WTC11 (cell line): ENCODE measurements around the gene ZNF438.

Source experiments
- CREM ChIP-seq: sonication (generic); formaldehyde crosslinking; IDR thresholded peaks from 2 replicates; pipeline ENCODE4 v1.8.1; 2022; ENCODE audit warnings: mild to moderate bottlenecking, missing genetic modification reagents, moderate library complexity
- FOXJ3 ChIP-seq: sonication (generic); formaldehyde crosslinking; IDR thresholded peaks from 2 replicates; pipeline ENCODE4 v1.9.0; 2021; ENCODE audit warnings: missing genetic modification reagents, mild to moderate bottlenecking, borderline replicate concordance
- JAZF1 ChIP-seq: fragments of 250-450 bp; sonication (Bioruptor Pico); IDR thresholded peaks from 2 replicates; pipeline ENCODE4 v1.9.0; 2021; ENCODE audit warnings: moderate library complexity, mild to moderate bottlenecking, inconsistent platforms
- OVOL2 ChIP-seq: fragments of 250-450 bp; sonication (Bioruptor Pico); IDR thresholded peaks from 2 replicates; pipeline ENCODE4 v1.9.0; 2021; ENCODE audit warnings: mild to moderate bottlenecking, borderline replicate concordance
- RORB ChIP-seq: fragments of 250-450 bp; sonication (Bioruptor Pico); IDR thresholded peaks from 2 replicates; pipeline ENCODE4 v1.9.0; 2021; ENCODE audit warnings: mild to moderate bottlenecking
- TP53 ChIP-seq: sonication (generic); formaldehyde crosslinking; IDR thresholded peaks from 2 replicates; pipeline ENCODE4 v1.8.1; 2023; ENCODE audit warnings: mild to moderate bottlenecking, missing genetic modification reagents
- ZNF263 ChIP-seq: sonication (generic); formaldehyde crosslinking; IDR thresholded peaks from 2 replicates; pipeline ENCODE4 v1.8.1; 2022; ENCODE audit warnings: low read depth, mild to moderate bottlenecking, moderate library complexity, missing genetic modification reagents
- TF ChIP-seq, protein P1 (sequence below): fragments of 200-600 bp; IDR thresholded peaks from 2 replicates; pipeline ENCODE4 v1.8.0; 2022; ENCODE audit warnings: antibody characterized with exemption
- TF ChIP-seq, protein P2 (sequence below): sonication (generic); formaldehyde crosslinking; IDR thresholded peaks from 2 replicates; pipeline ENCODE4 v1.8.1; 2023; ENCODE audit warnings: mild to moderate bottlenecking, missing genetic modification reagents, moderate library complexity
- TF ChIP-seq, protein P3 (sequence below): sonication (generic); formaldehyde crosslinking; IDR thresholded peaks from 2 replicates; pipeline ENCODE4 v1.8.0; 2022; ENCODE audit warnings: mild to moderate bottlenecking, missing genetic modification reagents

DNA sequence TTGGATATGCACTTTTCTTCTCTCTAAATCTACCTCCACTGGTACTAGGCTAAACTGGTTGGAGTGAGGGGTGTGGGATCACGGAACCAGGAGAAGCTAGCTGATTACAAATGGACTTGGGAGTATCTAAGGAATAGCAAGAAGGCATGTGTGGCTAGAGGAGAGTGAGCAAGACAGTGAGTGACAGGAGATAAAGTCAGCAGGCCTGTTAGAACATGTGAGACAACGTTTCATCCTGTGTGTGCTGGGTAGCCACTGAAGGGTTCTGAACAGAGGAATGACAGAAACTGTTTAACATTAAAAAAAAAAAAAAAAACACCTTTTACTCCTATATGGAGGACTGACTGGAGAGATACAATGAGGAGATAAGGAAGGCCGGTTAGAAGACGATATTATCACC, 51.7 kb downstream of the ZNF438 start:
- TF ChIP-seq, protein P1, sequence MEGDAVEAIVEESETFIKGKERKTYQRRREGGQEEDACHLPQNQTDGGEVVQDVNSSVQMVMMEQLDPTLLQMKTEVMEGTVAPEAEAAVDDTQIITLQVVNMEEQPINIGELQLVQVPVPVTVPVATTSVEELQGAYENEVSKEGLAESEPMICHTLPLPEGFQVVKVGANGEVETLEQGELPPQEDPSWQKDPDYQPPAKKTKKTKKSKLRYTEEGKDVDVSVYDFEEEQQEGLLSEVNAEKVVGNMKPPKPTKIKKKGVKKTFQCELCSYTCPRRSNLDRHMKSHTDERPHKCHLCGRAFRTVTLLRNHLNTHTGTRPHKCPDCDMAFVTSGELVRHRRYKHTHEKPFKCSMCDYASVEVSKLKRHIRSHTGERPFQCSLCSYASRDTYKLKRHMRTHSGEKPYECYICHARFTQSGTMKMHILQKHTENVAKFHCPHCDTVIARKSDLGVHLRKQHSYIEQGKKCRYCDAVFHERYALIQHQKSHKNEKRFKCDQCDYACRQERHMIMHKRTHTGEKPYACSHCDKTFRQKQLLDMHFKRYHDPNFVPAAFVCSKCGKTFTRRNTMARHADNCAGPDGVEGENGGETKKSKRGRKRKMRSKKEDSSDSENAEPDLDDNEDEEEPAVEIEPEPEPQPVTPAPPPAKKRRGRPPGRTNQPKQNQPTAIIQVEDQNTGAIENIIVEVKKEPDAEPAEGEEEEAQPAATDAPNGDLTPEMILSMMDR: no peak
- no peak for TF ChIP-seq TP53 (CRISPR knock-in tag)
- TF ChIP-seq CREM (CRISPR knock-in tag): no peak
- TF ChIP-seq FOXJ3 (CRISPR knock-in tag): no peak
- no peak for TF ChIP-seq OVOL2
- TF ChIP-seq JAZF1 (CRISPR knock-in tag): no peak
- TF ChIP-seq, protein P2, sequence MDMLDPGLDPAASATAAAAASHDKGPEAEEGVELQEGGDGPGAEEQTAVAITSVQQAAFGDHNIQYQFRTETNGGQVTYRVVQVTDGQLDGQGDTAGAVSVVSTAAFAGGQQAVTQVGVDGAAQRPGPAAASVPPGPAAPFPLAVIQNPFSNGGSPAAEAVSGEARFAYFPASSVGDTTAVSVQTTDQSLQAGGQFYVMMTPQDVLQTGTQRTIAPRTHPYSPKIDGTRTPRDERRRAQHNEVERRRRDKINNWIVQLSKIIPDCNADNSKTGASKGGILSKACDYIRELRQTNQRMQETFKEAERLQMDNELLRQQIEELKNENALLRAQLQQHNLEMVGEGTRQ: no peak
- TF ChIP-seq, protein P3, sequence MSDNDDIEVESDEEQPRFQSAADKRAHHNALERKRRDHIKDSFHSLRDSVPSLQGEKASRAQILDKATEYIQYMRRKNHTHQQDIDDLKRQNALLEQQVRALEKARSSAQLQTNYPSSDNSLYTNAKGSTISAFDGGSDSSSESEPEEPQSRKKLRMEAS (CRISPR knock-in tag): no peak
- TF ChIP-seq RORB (CRISPR knock-in tag): no peak
- no peak for TF ChIP-seq ZNF263 (CRISPR knock-in tag)
